Heart left ventricle (tissue), 13 donors: ENCODE results near the gene NINL.

Source experiments
- POLR2A ChIP-seq, 2 donors: fragments of 450-650 bp; IDR thresholded peaks; one replicate each; pipeline ENCODE4 v1.6.1; 2017; ENCODE audit warnings: antibody characterized with exemption in 2 of 2, mild to moderate bottlenecking in 2 of 2, moderate library complexity in 2 of 2
- TF ChIP-seq, protein P1 (sequence below), 12 donors: fragments of 200-600 bp; sonication (generic) in 4 of 12; IDR thresholded peaks; one replicate each; pipeline versions ENCODE4 v1.5.0 to v1.8.0; 2018 to 2022; ENCODE audit warnings: antibody characterized with exemption in 12 of 12, mild to moderate bottlenecking in 5 of 12
- donor health status: ischemic (EF 13 %, LVEDD 7.1; RV severe dilation, severe dysfunction).
- donor health status: DM: no; HTN: yes; CAD: no.
- donor health status: DM: no; HTN: no; CAD: no.
- donor health status: ischemic (EF 25% LVEDD 6.9; RV normal size, moderate dysfunction).
- donor health status: ischemic (EF 25% LVEDD 5.7; RV mildly dilated, moderate dysfunction).
- donor health status: ischemic (EF 35%, LVEDD 5.7; RV mildly dilated, moderate dysfunction).
- donor health status: nonischemic (EF 11% LVEDD 7.7; RV severe dilation, severe dysfunction).
- donor health status: DM: yes; HTN: yes; CAD: no.
- donor health status: PGD.
- donor health status: ischemic (EF 29% LVEDD 5.4; RV normal size, mild dysfunction).
- donor health status: nonischemic (EF 23%, LVEDD 6.1; RV moderate dilation, normal function).

DNA sequence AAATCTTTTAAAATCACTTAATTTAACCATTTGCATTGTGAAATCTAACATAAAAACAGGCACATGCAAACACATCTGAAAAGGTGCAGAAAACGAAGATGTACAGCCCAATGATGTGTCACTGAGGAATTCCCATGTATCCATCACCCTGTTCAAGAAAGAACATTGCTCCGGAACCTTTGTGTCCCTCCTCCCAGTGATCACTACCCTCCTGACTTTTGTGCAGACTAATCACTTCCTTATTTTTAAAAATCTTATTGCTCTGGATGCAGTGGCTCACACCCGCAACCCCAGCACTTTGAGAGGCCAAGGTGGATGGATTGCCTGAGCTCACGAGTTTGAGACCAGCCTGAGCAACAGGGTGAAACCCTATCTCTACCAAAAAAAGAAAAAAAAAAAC lies 163.3 kb downstream of the NINL start:
- TF ChIP-seq, protein P1, sequence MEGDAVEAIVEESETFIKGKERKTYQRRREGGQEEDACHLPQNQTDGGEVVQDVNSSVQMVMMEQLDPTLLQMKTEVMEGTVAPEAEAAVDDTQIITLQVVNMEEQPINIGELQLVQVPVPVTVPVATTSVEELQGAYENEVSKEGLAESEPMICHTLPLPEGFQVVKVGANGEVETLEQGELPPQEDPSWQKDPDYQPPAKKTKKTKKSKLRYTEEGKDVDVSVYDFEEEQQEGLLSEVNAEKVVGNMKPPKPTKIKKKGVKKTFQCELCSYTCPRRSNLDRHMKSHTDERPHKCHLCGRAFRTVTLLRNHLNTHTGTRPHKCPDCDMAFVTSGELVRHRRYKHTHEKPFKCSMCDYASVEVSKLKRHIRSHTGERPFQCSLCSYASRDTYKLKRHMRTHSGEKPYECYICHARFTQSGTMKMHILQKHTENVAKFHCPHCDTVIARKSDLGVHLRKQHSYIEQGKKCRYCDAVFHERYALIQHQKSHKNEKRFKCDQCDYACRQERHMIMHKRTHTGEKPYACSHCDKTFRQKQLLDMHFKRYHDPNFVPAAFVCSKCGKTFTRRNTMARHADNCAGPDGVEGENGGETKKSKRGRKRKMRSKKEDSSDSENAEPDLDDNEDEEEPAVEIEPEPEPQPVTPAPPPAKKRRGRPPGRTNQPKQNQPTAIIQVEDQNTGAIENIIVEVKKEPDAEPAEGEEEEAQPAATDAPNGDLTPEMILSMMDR (IDR thresholded peaks at IDR 0.05) = no peak
- no peak for TF ChIP-seq POLR2A (IDR thresholded peaks at IDR 0.05)
